Trophoblast cell (in vitro differentiated cells and primary cell): Measurements from ENCODE around the gene TIGD1.
A peak's percentile ranks its signal among the peaks of the same experiment; 100 is the strongest.

ENCODE experiments used
- DNase-seq, 2 donors: peaks; one replicate each; pipeline ENCODE4 v3.0.0-alpha.2; 2016
- H2AFZ ChIP-seq: 2 replicates; pipeline ENCODE4 v1.6.1; 2013; ENCODE audit warnings: low read length, moderate library complexity, mild to moderate bottlenecking; ENCODE audit not compliant: insufficient read depth, poor library complexity
- H2AK5ac ChIP-seq: 2 replicates; pipeline ENCODE4 v1.6.1; 2013; ENCODE audit warnings: mild to moderate bottlenecking, low read length
- H2BK120ac ChIP-seq: 2 replicates; pipeline ENCODE4 v1.6.1; 2013; ENCODE audit warnings: low read length, mild to moderate bottlenecking, moderate library complexity; ENCODE audit not compliant: insufficient read depth, poor library complexity
- H2BK12ac ChIP-seq: 2 replicates; pipeline ENCODE4 v1.6.1; 2013; ENCODE audit warnings: mild to moderate bottlenecking, low read length, moderate library complexity
- H2BK5ac ChIP-seq: 2 replicates; pipeline ENCODE4 v1.6.1; 2013; ENCODE audit warnings: low read length, low read depth, moderate library complexity, mild to moderate bottlenecking; ENCODE audit not compliant: poor library complexity
- H3K14ac ChIP-seq: 2 replicates; pipeline ENCODE4 v1.6.1; 2013; ENCODE audit warnings: mild to moderate bottlenecking, low read length
- H3K18ac ChIP-seq: 2 replicates; pipeline ENCODE4 v1.6.1; 2013; ENCODE audit warnings: mild to moderate bottlenecking, low read length
- H3K23ac ChIP-seq: 2 replicates; pipeline ENCODE4 v1.6.1; 2013; ENCODE audit warnings: low read length
- H3K27ac ChIP-seq: 2 replicates; pipeline ENCODE4 v1.5.1; 2013; ENCODE audit warnings: low read depth, mild to moderate bottlenecking, inconsistent platforms, low read length, moderate library complexity
- H3K27me3 ChIP-seq: 2 replicates; pipeline ENCODE4 v1.6.1; 2013; ENCODE audit warnings: inconsistent platforms, mild to moderate bottlenecking, low read length, moderate library complexity; ENCODE audit not compliant: insufficient read depth
- H3K36me3 ChIP-seq, 2 experiments: 1 replicate in 1 of 2; 2 replicates in 1 of 2; pipeline ENCODE4 v1.6.1; 2013; ENCODE audit warnings: low read length in 2 of 2, mild to moderate bottlenecking in 2 of 2, moderate library complexity in 1 of 2; ENCODE audit not compliant: insufficient read depth in 2 of 2, control insufficient read depth in 1 of 2
- H3K4ac ChIP-seq: 2 replicates; pipeline ENCODE4 v1.6.1; 2013; ENCODE audit warnings: low read depth, mild to moderate bottlenecking, low read length, moderate library complexity
- H3K4me1 ChIP-seq, 2 experiments: 1 replicate in 1 of 2; 2 replicates in 1 of 2; pipeline ENCODE4 v1.6.1; 2013; ENCODE audit warnings: low read length in 2 of 2, mild to moderate bottlenecking in 2 of 2, moderate library complexity in 1 of 2; ENCODE audit not compliant: insufficient read depth in 2 of 2, control insufficient read depth in 1 of 2
- H3K4me2 ChIP-seq: 2 replicates; pipeline ENCODE4 v1.6.1; 2013; ENCODE audit warnings: inconsistent platforms, mild to moderate bottlenecking, low read length, moderate library complexity
- H3K4me3 ChIP-seq: 2 replicates; pipeline ENCODE4 v1.5.1; 2013; ENCODE audit warnings: mild to moderate bottlenecking, low read depth, low read length, inconsistent platforms
- H3K79me1 ChIP-seq: one replicate; pipeline ENCODE4 v1.6.1; 2013; ENCODE audit warnings: low read length
- H3K79me2 ChIP-seq: 2 replicates; pipeline ENCODE4 v1.6.1; 2013; ENCODE audit warnings: low read length, mild to moderate bottlenecking; ENCODE audit not compliant: control insufficient read depth, insufficient read depth, poor library complexity
- H3K9ac ChIP-seq: 2 replicates; pipeline ENCODE4 v1.6.1; 2013; ENCODE audit warnings: mild to moderate bottlenecking, low read length
- H3K9me3 ChIP-seq: 2 replicates; pipeline ENCODE4 v1.6.1; 2013; ENCODE audit warnings: low read depth, mild to moderate bottlenecking, control low read depth, inconsistent platforms, low read length; ENCODE audit not compliant: insufficient read depth
- H4K12ac ChIP-seq: 2 replicates; pipeline ENCODE4 v1.6.1; 2013; ENCODE audit warnings: low read depth, mild to moderate bottlenecking, low read length, moderate library complexity
- H4K8ac ChIP-seq: 2 replicates; pipeline ENCODE4 v1.6.1; 2013; ENCODE audit warnings: low read depth, mild to moderate bottlenecking, low read length, moderate library complexity
- H4K91ac ChIP-seq: one replicate; pipeline ENCODE4 v1.6.1; 2013; ENCODE audit warnings: low read depth, mild to moderate bottlenecking, low read length, moderate library complexity
- WGBS: extraction: QIAGEN DNeasy Blood & Tissue Kit; methylation state at CpG from one replicate; pipeline ENCODE4 v1.1.7; 2013; ENCODE audit warnings: missing lambda C conversion rate; ENCODE audit not compliant: insufficient read length, insufficient coverage; ENCODE audit errors: extremely low coverage; 5-methylcytosine and 5-hydroxymethylcytosine counted together

Gene TIGD1

DNA sequence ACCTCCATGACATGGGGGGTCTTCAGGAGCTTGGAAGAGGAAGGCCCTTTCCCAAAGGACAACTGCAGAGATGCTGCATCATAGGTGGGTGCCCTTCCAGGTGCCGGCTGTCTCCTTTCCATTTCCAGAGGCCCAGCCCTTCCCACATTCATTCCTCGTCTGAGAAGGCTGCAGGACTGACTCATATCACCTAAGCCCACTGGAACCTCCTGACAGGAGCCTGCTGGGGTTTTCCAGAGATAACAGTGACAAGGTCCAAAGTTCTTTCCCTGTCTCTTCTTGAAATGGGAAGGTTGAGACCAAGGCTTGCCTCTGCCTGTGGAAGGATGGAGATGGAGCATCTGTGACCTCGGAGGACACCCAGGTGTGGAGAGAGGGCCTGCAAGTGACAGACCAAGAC is 33.8 kb downstream of the TIGD1 start:
- Histone ChIP-seq H3K4me1 (no peaks in the 10 kb centered on the region), H3K4me3 (no peak overlapping the region), H3K4ac (no peak overlapping the region), H3K18ac (no peak overlapping the region), H2AFZ (no peak overlapping the region), H2BK5ac (no peak overlapping the region), H3K14ac (no peak overlapping the region), H3K9ac (no peak overlapping the region), H3K27ac (no peak overlapping the region), H3K9me3 (peaks cover 1% of the 10 kb centered on the region), H4K8ac (no peak overlapping the region), H3K79me1 (no peaks in the 10 kb centered on the region), H3K79me2 (no peaks in the 10 kb centered on the region), H4K12ac (no peak overlapping the region), H2AK5ac (no peak overlapping the region), H3K23ac (no peak overlapping the region), H3K27me3 (no peaks in the 10 kb centered on the region), H2BK12ac (no peak overlapping the region), H2BK120ac (no peak overlapping the region), H3K36me3 (no peaks in the 10 kb centered on the region), H3K4me2 (no peak overlapping the region), H4K91ac (no peak overlapping the region)
- WGBS, result no CpG with 5 or more reads among the region's 3 CpGs
- peak in 1 of 2 donors; percentile 4 for DNase-seq

DNA sequence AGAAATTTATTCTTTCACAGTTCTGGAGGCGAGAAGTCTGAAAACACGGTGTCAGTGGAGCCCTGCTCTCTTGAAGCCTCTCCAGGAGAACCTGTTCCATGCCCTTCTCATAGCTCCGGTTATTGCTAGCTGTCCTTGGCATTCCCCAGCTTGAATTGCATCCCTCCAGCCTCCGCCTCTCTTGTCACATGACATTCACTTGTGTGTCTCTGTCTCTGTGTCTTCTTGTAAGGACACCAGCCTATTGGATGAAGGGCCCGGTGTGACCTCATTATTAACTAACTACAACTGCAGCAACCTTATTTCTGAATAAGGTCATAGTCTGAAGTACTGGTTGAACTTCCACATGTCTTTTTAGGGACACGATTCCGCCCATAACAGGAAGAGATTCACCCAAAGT is 34.7 kb downstream of the TIGD1 start:
- no peak overlapping the region for H2AFZ ChIP-seq
- H2BK120ac ChIP-seq, result no peak overlapping the region
- H3K4ac ChIP-seq, result no peak overlapping the region
- no peak overlapping the region for H2AK5ac ChIP-seq
- no peak overlapping the region for H3K23ac ChIP-seq
- no peak overlapping the region for H4K91ac ChIP-seq
- H3K27me3 ChIP-seq, result no peaks in the 10 kb centered on the region
- H3K18ac ChIP-seq, result no peak overlapping the region
- H4K8ac ChIP-seq, result no peak overlapping the region
- H4K12ac ChIP-seq, result no peak overlapping the region
- no peak overlapping the region for H2BK12ac ChIP-seq
- H3K4me1 ChIP-seq, result no peaks in the 10 kb centered on the region
- no peaks in the 10 kb centered on the region for H3K79me1 ChIP-seq
- H3K9me3 ChIP-seq, result peaks cover 1% of the 10 kb centered on the region
- H3K9ac ChIP-seq, result no peak overlapping the region
- H3K4me2 ChIP-seq, result no peak overlapping the region
- H3K4me3 ChIP-seq, result no peak overlapping the region
- no peaks in the 10 kb centered on the region for H3K79me2 ChIP-seq
- DNase-seq, result no peak
- no CpG with 5 or more reads among the region's 7 CpGs for WGBS
- H3K36me3 ChIP-seq, result no peaks in the 10 kb centered on the region
- no peak overlapping the region for H3K14ac ChIP-seq
- H2BK5ac ChIP-seq, result no peak overlapping the region
- H3K27ac ChIP-seq, result no peak overlapping the region

- Histone ChIP-seq H3K18ac (no peak overlapping the region), H4K12ac (no peak overlapping the region), H3K4me3 (no peak overlapping the region), H3K79me2 (no peaks in the 10 kb centered on the region), H3K23ac (no peak overlapping the region), H2BK120ac (no peak overlapping the region), H3K27me3 (no peaks in the 10 kb centered on the region), H3K9ac (no peak overlapping the region), H3K4me2 (no peak overlapping the region), H3K4ac (no peak overlapping the region), H2AK5ac (no peak overlapping the region), H2BK5ac (no peak overlapping the region), H2BK12ac (no peak overlapping the region), H3K14ac (no peak overlapping the region), H3K36me3 (no peaks in the 10 kb centered on the region), H4K91ac (no peak overlapping the region), H3K9me3 (peaks cover 3% of the 10 kb centered on the region), H2AFZ (no peak overlapping the region), H3K4me1 (no peaks in the 10 kb centered on the region), H3K27ac (no peak overlapping the region), H3K79me1 (no peaks in the 10 kb centered on the region), H4K8ac (no peak overlapping the region)
- no peak for DNase-seq
- WGBS, result no CpG with 5 or more reads among the region's 5 CpGs
Observed at GRCh38 chr2:232513353-232513752, 37.0 kb downstream of the TIGD1 start.

DNA sequence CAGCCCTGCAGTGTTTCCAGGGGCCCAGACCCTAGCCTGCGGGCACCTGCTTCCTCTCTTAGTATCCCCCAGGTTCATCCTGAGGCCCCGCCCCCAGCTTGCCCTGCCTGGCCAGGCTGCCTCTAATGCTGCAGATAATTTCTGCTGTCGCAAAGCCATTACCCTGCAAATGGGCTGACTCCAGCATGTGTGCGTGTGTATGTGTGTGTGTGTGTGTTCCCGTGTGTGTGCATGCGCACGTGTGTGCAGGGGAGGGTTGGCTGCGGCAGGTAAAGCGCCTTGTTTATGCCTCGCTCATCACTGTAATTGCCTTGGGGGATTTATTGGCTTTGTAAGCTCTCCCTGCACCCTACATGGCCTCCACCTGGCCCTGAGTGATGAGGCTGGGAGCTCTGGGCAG is 37.8 kb downstream of the TIGD1 start:
- H2AFZ ChIP-seq, result no peak overlapping the region
- no peak overlapping the region for H4K12ac ChIP-seq
- peaks cover 3% of the 10 kb centered on the region for H3K9me3 ChIP-seq
- H2AK5ac ChIP-seq, result no peak overlapping the region
- H3K9ac ChIP-seq, result no peak overlapping the region
- peak overlapping the region; percentile 18 for H3K4me3 ChIP-seq
- no peak overlapping the region for H3K27ac ChIP-seq
- WGBS, result no CpG with 5 or more reads among the region's 10 CpGs
- H3K4ac ChIP-seq, result no peak overlapping the region
- H3K36me3 ChIP-seq, result no peaks in the 10 kb centered on the region
- no peak overlapping the region for H3K4me2 ChIP-seq
- H3K27me3 ChIP-seq, result no peaks in the 10 kb centered on the region
- no peaks in the 10 kb centered on the region for H3K79me2 ChIP-seq
- no peak overlapping the region for H2BK5ac ChIP-seq
- DNase-seq, result no peak
- H4K8ac ChIP-seq, result no peak overlapping the region
- no peaks in the 10 kb centered on the region for H3K4me1 ChIP-seq
- no peaks in the 10 kb centered on the region for H3K79me1 ChIP-seq
- H2BK120ac ChIP-seq, result no peak overlapping the region
- H3K18ac ChIP-seq, result no peak overlapping the region
- H3K23ac ChIP-seq, result no peak overlapping the region
- H3K14ac ChIP-seq, result no peak overlapping the region
- no peak overlapping the region for H4K91ac ChIP-seq
- no peak overlapping the region for H2BK12ac ChIP-seq
